HAP-1 (cell line): ENCODE measurements around the gene MTCL1.

Experiments
- DNase-seq, 2 experiments: peaks; one replicate each; pipeline ENCODE4 v3.0.0-alpha.2; 2016 to 2020; ENCODE audit warnings: low spot score in 2 of 2
- H3K27me3 ChIP-seq: fragments of 250-450 bp; sonication (Bioruptor Pico); 2 replicates; pipeline ENCODE4 v1.5.1; 2020; ENCODE audit warnings: low read depth, mild to moderate bottlenecking, moderate library complexity
- H3K36me3 ChIP-seq: fragments of 250-450 bp; sonication (Bioruptor Pico); replicated peaks from 2 replicates; pipeline ENCODE4 v1.5.1; 2020; ENCODE audit warnings: mild to moderate bottlenecking
- H3K4me1 ChIP-seq: fragments of 250-450 bp; sonication (Bioruptor Pico); 2 replicates; pipeline ENCODE4 v1.5.1; 2020; ENCODE audit warnings: mild to moderate bottlenecking
- H3K4me3 ChIP-seq: fragments of 250-450 bp; sonication (Bioruptor Pico); 2 replicates; pipeline ENCODE4 v1.5.1; 2020; ENCODE audit warnings: mild to moderate bottlenecking, moderate library complexity
- H3K9me3 ChIP-seq: fragments of 250-450 bp; sonication (Bioruptor Pico); 2 replicates; pipeline ENCODE4 v1.5.1; 2020; ENCODE audit warnings: mild to moderate bottlenecking, moderate library complexity
- in situ Hi-C: fragments of 300-500 bp; cut with MboI; formaldehyde crosslinking; loops from 3 replicates; pipeline ENCODE4 v1.14.3; 2020; ENCODE audit warnings: low sequenced_read_pairs, inconsistent platforms, mixed read lengths

MTCL1 gene

GRCh38 chr18:8699948-8700347 lies 5.4 kb upstream of the MTCL1 start:
- in situ Hi-C loops: loop anchor here (5.0 kb wide), 1 partner anchor 292 kb away; no protein-coding TSS in a partner anchor
- Histone ChIP-seq H3K27me3 (no peaks in the 10 kb centered on the region), H3K4me3 (no peak overlapping the region), H3K9me3 (no peaks in the 10 kb centered on the region), H3K36me3 (no peaks in the 10 kb centered on the region), H3K4me1 (peaks cover 6% of the 10 kb centered on the region)
- DNase-seq: no peak

DNA sequence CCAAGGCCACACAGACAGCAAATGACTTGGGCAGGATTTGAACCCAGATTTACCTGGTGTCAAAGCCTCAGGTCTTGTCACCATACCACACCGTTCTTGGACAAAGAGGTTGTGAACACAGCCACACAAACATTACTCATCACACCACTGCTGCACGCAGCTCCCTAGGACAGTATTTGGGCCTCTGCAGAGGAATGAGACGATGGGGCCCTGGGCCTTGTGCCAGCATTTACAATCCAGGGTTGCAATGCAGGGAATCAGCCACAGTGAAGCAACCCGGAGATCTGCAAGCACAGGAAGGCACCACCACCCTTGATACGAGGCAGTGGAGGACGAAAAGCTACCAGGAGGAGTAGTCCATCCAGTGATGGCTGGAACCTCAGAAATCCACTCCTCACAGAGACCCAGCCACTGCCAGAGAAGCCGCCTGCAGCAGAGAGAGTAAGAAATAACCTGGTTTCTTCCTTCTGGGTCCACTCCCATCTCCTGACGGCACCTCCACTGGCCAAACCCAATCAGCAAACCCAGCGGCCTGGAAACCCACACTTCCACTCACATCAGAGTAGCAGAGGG lies 3.7 kb upstream of the MTCL1 start:
- in situ Hi-C loops: loop anchor here (5.0 kb wide), 1 partner anchor 291 kb away; no protein-coding TSS in a partner anchor
- H3K9me3 ChIP-seq: no peaks in the 10 kb centered on the region
- H3K4me3 ChIP-seq: no peak overlapping the region
- no peaks in the 10 kb centered on the region for H3K27me3 ChIP-seq
- H3K4me1 ChIP-seq: peaks cover 6% of the 10 kb centered on the region
- H3K36me3 ChIP-seq: no peaks in the 10 kb centered on the region
- DNase-seq: no peak

- in situ Hi-C loops: loop anchor here (5.0 kb wide), 1 partner anchor 290 kb away; no protein-coding TSS in a partner anchor
- 0 out of 2 replicates have a peak, but pooled peaks cover under 1% of the 10 kb centered on the region for H3K36me3 ChIP-seq
- H3K4me1 ChIP-seq: peaks cover 11% of the 10 kb centered on the region
- H3K4me3 ChIP-seq: no peak overlapping the region
- no peaks in the 10 kb centered on the region for H3K9me3 ChIP-seq
- DNase-seq: no peak
- no peaks in the 10 kb centered on the region for H3K27me3 ChIP-seq
Observed at GRCh38 chr18:8702668-8703067, 2.7 kb upstream of the MTCL1 start.

GRCh38 chr18:8703092-8703709 lies 2.2 kb upstream of the MTCL1 start:
- Histone ChIP-seq H3K36me3 (0 out of 2 replicates have a peak, but pooled peaks cover 5% of the 10 kb centered on the region), H3K27me3 (no peaks in the 10 kb centered on the region), H3K9me3 (no peaks in the 10 kb centered on the region), H3K4me3 (no peak overlapping the region), H3K4me1 (peaks cover 15% of the 10 kb centered on the region)
- DNase-seq: no peak
- in situ Hi-C loops: loop anchor here (5.0 kb wide), 1 partner anchor 289 kb away; no protein-coding TSS in a partner anchor

GRCh38 chr18:8703781-8704301 lies 1.5 kb upstream of the MTCL1 start:
- Histone ChIP-seq H3K27me3 (no peaks in the 10 kb centered on the region), H3K4me1 (peaks cover 15% of the 10 kb centered on the region), H3K4me3 (no peak overlapping the region), H3K36me3 (0 out of 2 replicates have a peak, but pooled peaks cover 5% of the 10 kb centered on the region), H3K9me3 (no peaks in the 10 kb centered on the region)
- DNase-seq: no peak
- in situ Hi-C loops: loop anchor here (5.0 kb wide), 1 partner anchor 288 kb away; no protein-coding TSS in a partner anchor

DNA sequence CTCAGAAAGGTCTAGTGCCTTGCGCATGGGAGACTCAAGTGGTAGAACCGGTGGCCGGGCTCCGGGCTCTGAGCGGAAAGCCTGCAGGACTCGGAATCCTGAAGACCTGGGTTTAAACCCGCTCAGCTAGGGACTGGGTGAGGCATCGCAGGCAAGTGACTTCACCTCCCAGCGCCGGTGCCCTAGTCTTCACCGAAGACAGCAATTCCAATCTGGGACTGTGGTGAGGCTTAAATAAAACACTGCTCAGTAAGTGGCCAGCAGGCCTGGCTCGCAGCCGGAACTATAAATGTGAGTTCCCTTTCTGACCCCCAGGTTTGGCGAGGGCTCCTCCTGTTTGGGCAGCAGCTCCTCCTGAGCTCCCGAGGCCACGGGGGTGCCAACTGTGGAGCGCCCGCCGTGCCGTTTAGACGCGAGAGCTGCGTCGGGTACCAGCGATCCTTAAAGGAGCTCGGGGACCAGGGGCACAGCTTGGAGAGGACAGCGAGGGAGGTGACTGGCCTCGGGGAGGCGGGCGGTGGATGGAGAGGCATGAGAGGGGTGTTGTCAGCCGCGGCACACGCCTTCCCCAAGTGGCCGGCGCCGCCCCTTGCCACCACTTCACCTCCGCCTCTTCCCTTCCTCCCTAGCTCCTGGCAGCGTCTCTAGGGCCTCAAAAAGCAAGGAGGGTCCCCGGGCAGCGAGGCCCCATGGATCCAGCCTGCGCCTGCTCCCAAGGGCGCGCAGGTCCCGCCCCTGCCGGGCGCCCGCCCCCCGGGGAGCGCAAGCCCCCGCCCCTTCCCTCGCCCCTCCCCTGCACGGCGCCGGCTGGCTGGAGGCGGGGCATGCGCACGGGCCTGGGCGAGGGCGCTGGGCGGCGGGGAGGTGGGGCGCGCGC lies 757 bp upstream of the MTCL1 start:
- DNase-seq: peak; percentile 77 to 93
- Histone ChIP-seq H3K4me3 (peak overlapping the region; percentile 36), H3K36me3 (0 out of 2 replicates have a peak, but pooled peaks cover 5% of the 10 kb centered on the region), H3K4me1 (peaks cover 15% of the 10 kb centered on the region), H3K9me3 (no peaks in the 10 kb centered on the region), H3K27me3 (no peaks in the 10 kb centered on the region)
- in situ Hi-C loops: loop anchor here (5.0 kb wide), 1 partner anchor 288 kb away; no protein-coding TSS in a partner anchor

GRCh38 chr18:8705961-8706790 lies 820 bp downstream of the MTCL1 start:
- Histone ChIP-seq H3K4me1 (peaks cover 15% of the 10 kb centered on the region), H3K36me3 (0 out of 2 replicates have a peak, but pooled peaks cover 5% of the 10 kb centered on the region), H3K4me3 (peak overlapping the region; percentile 51), H3K27me3 (no peaks in the 10 kb centered on the region), H3K9me3 (no peaks in the 10 kb centered on the region)
- DNase-seq: peak in 1 of 2 experiments; percentile 37
- in situ Hi-C loops: no loop called here

- 0 out of 2 replicates have a peak, but pooled peaks cover 5% of the 10 kb centered on the region for H3K36me3 ChIP-seq
- H3K4me3 ChIP-seq: peak overlapping the region; percentile 51
- peak; percentile 74 to 82 for DNase-seq
- in situ Hi-C loops: no loop called here
- no peaks in the 10 kb centered on the region for H3K9me3 ChIP-seq
- H3K27me3 ChIP-seq: no peaks in the 10 kb centered on the region
- peaks cover 15% of the 10 kb centered on the region for H3K4me1 ChIP-seq
Observed at GRCh38 chr18:8706791-8707555, 1.6 kb downstream of the MTCL1 start.

DNA sequence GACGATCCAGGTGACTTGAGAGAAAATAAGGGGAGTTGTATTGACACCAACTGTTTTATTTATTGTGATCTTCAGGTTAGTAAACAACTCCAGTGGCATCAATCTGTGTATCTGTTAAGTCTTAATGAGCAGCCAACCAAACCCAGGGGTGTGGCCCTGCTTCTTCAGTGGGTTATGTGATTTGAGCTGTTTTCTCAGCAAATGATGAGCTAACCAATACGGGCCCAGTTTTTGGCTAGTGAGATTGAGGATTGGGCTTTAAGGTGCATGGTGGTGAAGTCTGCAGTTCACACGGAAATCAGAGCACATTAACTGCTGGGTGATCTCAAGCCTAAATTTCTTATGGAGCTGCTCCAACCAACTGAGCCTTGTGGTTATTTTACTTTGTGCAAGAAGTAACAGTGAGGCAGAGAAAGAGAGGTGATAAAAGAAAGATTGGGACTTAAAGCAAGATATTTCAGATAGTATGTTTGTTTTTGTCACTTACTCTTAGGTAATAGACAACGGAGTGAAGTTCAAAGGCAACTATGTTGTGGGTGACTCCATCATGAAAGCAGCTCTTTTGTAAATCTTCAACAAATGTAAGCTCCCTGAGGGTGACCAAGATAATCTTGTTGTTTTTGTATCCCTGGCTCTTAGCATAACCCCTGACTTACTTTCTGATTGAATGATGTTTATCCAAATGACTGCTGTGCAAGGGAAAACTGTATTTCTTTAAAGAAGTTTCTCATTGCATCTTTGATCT lies 2.4 kb downstream of the MTCL1 start:
- Histone ChIP-seq H3K9me3 (no peaks in the 10 kb centered on the region), H3K36me3 (0 out of 2 replicates have a peak, but pooled peaks cover 5% of the 10 kb centered on the region), H3K27me3 (no peaks in the 10 kb centered on the region), H3K4me3 (peak overlapping the region; percentile 51), H3K4me1 (peaks cover 15% of the 10 kb centered on the region)
- DNase-seq: no peak
- in situ Hi-C loops: no loop called here

DNA sequence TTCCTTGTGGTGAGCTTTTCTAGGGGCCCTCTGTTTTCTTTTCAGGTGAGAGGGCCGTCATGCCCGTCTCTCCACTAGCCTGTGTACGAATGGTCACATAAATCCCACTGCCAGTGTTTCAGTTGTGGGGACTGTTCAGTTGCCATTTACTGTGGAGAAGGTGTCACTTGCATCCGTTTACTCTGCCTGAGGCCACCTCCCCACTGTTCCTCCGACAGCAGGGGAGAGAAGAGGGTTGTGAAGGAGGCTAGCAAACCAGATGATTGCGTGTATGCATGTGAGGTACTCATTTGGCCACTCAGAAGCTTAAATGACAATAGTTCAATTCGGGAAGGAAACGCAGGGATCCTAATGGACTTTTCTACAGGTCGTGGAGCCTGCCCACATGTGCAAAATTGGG lies 3.3 kb downstream of the MTCL1 start:
- Histone ChIP-seq H3K36me3 (0 out of 2 replicates have a peak, but pooled peaks cover 5% of the 10 kb centered on the region), H3K27me3 (no peaks in the 10 kb centered on the region), H3K9me3 (no peaks in the 10 kb centered on the region), H3K4me1 (peaks cover 15% of the 10 kb centered on the region), H3K4me3 (no peak overlapping the region)
- DNase-seq: no peak
- in situ Hi-C loops: no loop called here

DNA sequence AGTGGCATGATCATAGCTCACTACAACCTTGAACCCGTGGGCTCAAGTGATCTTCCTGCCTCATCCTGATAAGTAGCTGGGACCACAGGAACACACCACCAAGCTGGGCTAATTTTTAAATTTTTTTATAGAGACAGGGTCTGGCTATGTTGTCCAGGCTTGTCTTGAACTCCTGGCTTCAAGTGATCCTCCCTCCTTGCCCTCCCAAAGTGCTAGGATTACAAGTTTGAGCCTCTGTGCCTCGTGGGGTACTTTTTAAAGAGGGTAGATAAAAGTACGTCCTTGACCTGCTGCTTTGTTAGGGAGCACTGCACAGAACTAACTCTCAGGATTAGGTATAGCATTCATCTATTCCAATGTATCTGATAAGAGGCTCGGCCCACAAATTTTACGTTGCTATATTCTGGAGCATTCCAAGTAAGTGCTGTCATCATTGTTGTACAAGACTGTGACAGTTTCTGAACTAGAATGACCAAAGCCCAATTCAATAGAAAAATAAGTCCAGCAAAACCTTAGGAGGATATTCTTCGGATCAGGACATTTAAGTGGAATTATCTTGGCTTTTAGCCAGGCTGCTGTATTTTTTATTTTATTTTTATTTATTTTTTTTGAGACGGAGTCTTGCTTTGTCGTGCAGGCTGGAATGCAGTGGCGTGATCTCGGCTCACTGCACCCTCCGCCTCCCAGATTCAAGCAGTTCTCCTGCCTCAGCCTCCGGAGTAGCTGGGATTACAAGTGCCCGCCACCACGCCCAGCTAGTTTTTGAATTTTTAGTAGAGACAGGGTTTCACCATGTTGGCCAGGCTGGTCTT lies 4.1 kb downstream of the MTCL1 start:
- in situ Hi-C loops: no loop called here

More for the DNA sequence above, 4.1 kb downstream of the MTCL1 start:
- Histone ChIP-seq H3K4me1 (peaks cover 13% of the 10 kb centered on the region), H3K9me3 (no peaks in the 10 kb centered on the region), H3K36me3 (0 out of 2 replicates have a peak, but pooled peaks cover 5% of the 10 kb centered on the region), H3K27me3 (no peaks in the 10 kb centered on the region), H3K4me3 (no peak overlapping the region)
- DNase-seq: no peak
